Measurements from ENCODE around the gene USP13. TPM values are rescaled to one million over a fixed set of nuclear protein-coding genes. Genes with fewer than 3 reads are reported as not detected.

USP13 gene
- total RNA-seq, 1 donor from 2014 or later, result 15.4 TPM

DNA sequence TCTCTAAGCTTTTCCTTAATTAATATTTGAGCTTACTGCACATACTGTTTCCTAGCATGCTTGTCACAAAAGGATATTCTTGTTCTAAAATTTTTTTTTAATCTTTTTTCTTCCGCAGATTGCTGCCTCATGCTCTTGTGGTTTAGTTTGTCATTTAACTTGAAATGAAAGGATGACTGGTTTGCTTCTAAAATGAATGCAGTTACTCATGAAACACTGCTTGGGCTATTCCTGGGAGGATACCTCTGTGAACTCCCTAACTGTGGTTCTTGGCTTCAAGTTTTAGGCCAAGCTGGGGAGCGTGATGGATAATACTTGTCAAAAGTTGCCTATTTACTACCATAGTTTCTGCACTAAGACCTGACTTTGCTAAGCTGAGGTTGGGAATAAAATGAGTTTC, 64.0 kb downstream of the USP13 start:
- no peak for ATAC-seq
- intact Hi-C loops (cut with DNase I), result no loop called here
- TF ChIP-seq, protein P1, sequence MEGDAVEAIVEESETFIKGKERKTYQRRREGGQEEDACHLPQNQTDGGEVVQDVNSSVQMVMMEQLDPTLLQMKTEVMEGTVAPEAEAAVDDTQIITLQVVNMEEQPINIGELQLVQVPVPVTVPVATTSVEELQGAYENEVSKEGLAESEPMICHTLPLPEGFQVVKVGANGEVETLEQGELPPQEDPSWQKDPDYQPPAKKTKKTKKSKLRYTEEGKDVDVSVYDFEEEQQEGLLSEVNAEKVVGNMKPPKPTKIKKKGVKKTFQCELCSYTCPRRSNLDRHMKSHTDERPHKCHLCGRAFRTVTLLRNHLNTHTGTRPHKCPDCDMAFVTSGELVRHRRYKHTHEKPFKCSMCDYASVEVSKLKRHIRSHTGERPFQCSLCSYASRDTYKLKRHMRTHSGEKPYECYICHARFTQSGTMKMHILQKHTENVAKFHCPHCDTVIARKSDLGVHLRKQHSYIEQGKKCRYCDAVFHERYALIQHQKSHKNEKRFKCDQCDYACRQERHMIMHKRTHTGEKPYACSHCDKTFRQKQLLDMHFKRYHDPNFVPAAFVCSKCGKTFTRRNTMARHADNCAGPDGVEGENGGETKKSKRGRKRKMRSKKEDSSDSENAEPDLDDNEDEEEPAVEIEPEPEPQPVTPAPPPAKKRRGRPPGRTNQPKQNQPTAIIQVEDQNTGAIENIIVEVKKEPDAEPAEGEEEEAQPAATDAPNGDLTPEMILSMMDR (IDR thresholded peaks at IDR 0.05), result no peak

DNA sequence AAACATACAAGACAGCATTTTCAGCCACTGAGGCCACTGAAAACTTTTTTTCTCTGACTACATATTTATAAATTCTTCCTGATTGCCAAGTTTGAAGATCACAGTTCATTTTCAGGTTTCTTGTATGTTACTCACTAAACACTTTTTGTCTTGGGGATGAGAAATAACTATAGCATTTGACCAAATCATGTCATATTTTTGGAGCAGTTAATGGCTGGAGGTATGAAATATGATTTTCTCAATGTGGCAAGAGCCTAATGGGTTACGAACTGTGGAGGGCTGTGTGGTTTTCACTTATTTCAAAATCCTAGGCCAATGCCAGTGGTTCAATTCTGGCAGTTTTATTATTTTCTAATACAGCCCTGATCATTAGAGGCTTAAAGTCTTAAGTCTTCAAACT, 64.4 kb downstream of the USP13 start:
- TF ChIP-seq, protein P1 (IDR thresholded peaks at IDR 0.05), result no peak
- Histone ChIP-seq H3K27me3 (no peaks in the 10 kb centered on the region), H3K4me1 (no peaks in the 10 kb centered on the region), H3K36me3 (peaks cover 12% of the 10 kb centered on the region), H3K9me3 (no peaks in the 10 kb centered on the region), H3K27ac (no peak overlapping the region), H3K4me3 (no peak overlapping the region)
- intact Hi-C loops (cut with DNase I), result no loop called here
- ATAC-seq, result no peak
- DNase-seq, result no peak

More for the DNA sequence above, 64.0 kb downstream of the USP13 start:
- DNase-seq, result no peak
- H3K4me3 ChIP-seq, result no peak overlapping the region
- H3K9me3 ChIP-seq, result no peaks in the 10 kb centered on the region
- H3K36me3 ChIP-seq, result peaks cover 11% of the 10 kb centered on the region
- no peaks in the 10 kb centered on the region for H3K4me1 ChIP-seq
- no peaks in the 10 kb centered on the region for H3K27me3 ChIP-seq
- no peak overlapping the region for H3K27ac ChIP-seq

DNA sequence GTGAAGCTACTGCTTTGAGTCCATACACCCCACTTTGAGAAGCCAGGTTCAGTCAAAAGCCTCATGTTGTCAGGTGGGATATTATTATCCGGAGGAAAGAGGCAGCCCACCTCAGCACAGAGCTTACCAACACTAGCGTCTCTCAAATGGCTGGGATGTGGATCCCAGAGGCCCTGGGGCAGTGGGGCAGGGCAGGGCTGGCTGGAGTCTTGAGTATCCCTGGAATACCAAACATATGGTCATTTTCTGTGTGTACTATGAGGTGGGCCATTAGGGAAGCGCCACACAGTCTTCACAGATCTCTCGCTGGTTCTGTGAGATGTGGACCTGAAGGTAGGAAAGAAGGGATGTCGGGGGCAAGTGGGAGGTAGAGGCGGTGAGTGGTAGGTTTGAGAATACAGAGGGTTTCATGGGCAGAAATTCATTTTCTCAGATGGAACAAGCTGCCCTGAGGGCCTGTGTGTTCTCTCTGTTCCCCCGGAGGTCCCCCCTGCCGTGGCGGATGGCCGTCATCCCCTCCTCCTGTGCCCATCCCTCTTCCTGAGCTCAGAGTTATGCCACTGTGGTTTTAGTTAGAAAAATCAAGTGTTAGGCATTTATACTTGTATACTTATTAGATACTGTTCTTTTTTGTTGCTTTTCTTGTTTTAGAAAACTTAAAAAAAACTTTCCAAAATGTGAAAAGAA, 66.4 kb downstream of the USP13 start:
- Histone ChIP-seq H3K4me1 (no peaks in the 10 kb centered on the region), H3K27ac (no peak overlapping the region), H3K9me3 (no peaks in the 10 kb centered on the region), H3K27me3 (no peaks in the 10 kb centered on the region), H3K36me3 (peaks cover 17% of the 10 kb centered on the region), H3K4me3 (no peak overlapping the region)
- DNase-seq, result no peak
- intact Hi-C loops (cut with DNase I), result no loop called here
- TF ChIP-seq, protein P1 (IDR thresholded peaks at IDR 0.05), result no peak
- ATAC-seq, result no peak

- intact Hi-C loops (cut with DNase I), result no loop called here
- no peak overlapping the region for H3K27ac ChIP-seq
These were observed 67.4 kb downstream of the USP13 start for GRCh38 chr3:179720196-179720595.

GRCh38 chr3:179723617-179724016, 70.8 kb downstream of the USP13 start:
- DNase-seq, result no peak
- no peak overlapping the region for H3K4me3 ChIP-seq
- H3K9me3 ChIP-seq, result no peaks in the 10 kb centered on the region
- no peaks in the 10 kb centered on the region for H3K27me3 ChIP-seq
- no peaks in the 10 kb centered on the region for H3K4me1 ChIP-seq
- TF ChIP-seq, protein P1 (IDR thresholded peaks at IDR 0.05), result no peak
- H3K36me3 ChIP-seq, result peaks cover 17% of the 10 kb centered on the region
- ATAC-seq, result no peak
- intact Hi-C loops (cut with DNase I), result no loop called here
- no peak overlapping the region for H3K27ac ChIP-seq

More at GRCh38 chr3:179720196-179720595, 67.4 kb downstream of the USP13 start:
- Histone ChIP-seq H3K36me3 (peaks cover 17% of the 10 kb centered on the region), H3K9me3 (no peaks in the 10 kb centered on the region), H3K4me3 (no peak overlapping the region), H3K27me3 (no peaks in the 10 kb centered on the region), H3K4me1 (no peaks in the 10 kb centered on the region)
- TF ChIP-seq, protein P1 (IDR thresholded peaks at IDR 0.05), result no peak
- no peak for DNase-seq
- no peak for ATAC-seq

Measured in upper lobe of right lung (tissue), 1 donor.